Peyer's patch (tissue), 4 donors: Measurements from ENCODE around the gene TEKTIP1. TPM values are rescaled to one million over a fixed set of nuclear protein-coding genes. Genes with fewer than 3 reads are reported as not detected.

Experiments used
- DNase-seq, 3 donors: peaks; one replicate each; pipeline ENCODE4 v3.0.0-alpha.2; 2017 to 2019
- H3K27ac ChIP-seq, 4 donors: fragments of 200-600 bp; sonication (generic); one replicate each; pipeline ENCODE4 v1.5.1; 2016 to 2019
- H3K27me3 ChIP-seq, 2 donors: fragments of 200-600 bp; sonication (generic); one replicate each; pipeline ENCODE4 v1.5.1; 2019
- H3K36me3 ChIP-seq, 3 donors: fragments of 200-600 bp; sonication (generic); one replicate each; pipeline ENCODE4 v1.5.1; 2016 to 2019
- H3K4me1 ChIP-seq, 4 donors: fragments of 200-600 bp; sonication (generic); one replicate each; pipeline ENCODE4 v1.5.1; 2016 to 2019
- H3K4me3 ChIP-seq, 4 donors: fragments of 200-600 bp; sonication (generic); 1 replicate in 3 of 4; 2 replicates in 1 of 4; pipeline ENCODE4 v1.5.1; 2016 to 2019; ENCODE audit warnings: mild to moderate bottlenecking in 1 of 4
- H3K9me3 ChIP-seq, 4 donors: fragments of 200-600 bp; sonication (generic); one replicate each; pipeline ENCODE4 v1.5.1; 2016 to 2019; ENCODE audit warnings: mild to moderate bottlenecking in 1 of 4
- CTCF ChIP-seq, 6 experiments: fragments of 450-650 bp in 4 of 6; fragments of 200-600 bp in 2 of 6; sonication (generic) in 1 of 6; IDR thresholded peaks; one replicate each; pipeline ENCODE4 v1.5.1; 2017 to 2019; ENCODE audit warnings: antibody characterized with exemption in 6 of 6, mild to moderate bottlenecking in 3 of 6, moderate library complexity in 1 of 6
- POLR2A ChIP-seq, 2 donors: fragments of 450-650 bp; IDR thresholded peaks; one replicate each; pipeline ENCODE4 v1.5.1; 2017; ENCODE audit warnings: antibody characterized with exemption in 2 of 2, mild to moderate bottlenecking in 2 of 2, moderate library complexity in 2 of 2
- total RNA-seq, 4 donors: library from RNA; depleted of rRNA; stranded (reverse); fragments of >200 nt; gene quantifications; one replicate each; pipeline ENCODE4 v1.1.0, GENCODE V29; 2016

The TEKTIP1 gene
- total RNA-seq, 4 donors from 2014 or later = 1.8 to 11.1 (median 2.4) TPM; not detected in 1

- H3K27me3 ChIP-seq = no peaks in the 10 kb centered on the region
- peaks cover 0 to 29% (median 0%) of the 10 kb centered on the region in 3 donors for H3K36me3 ChIP-seq
- H3K9me3 ChIP-seq = no peaks in the 10 kb centered on the region
- TF ChIP-seq CTCF (IDR thresholded peaks at IDR 0.05) (no peak), POLR2A (IDR thresholded peaks at IDR 0.05) (no peak)
- H3K4me3 ChIP-seq = no peak overlapping the region
- H3K27ac ChIP-seq = no peak overlapping the region
- peaks cover 0 to 29% (median 5%) of the 10 kb centered on the region in 4 donors for H3K4me1 ChIP-seq
- DNase-seq = no peak
These were observed 19.8 kb upstream of the TEKTIP1 start for GRCh38 chr19:3519126-3519525.

GRCh38 chr19:3520166-3521103 is 18.5 kb upstream of the TEKTIP1 start:
- no peaks in the 10 kb centered on the region for H3K9me3 ChIP-seq

GRCh38 chr19:3521104-3521445 is 17.9 kb upstream of the TEKTIP1 start:
- Histone ChIP-seq H3K27ac (peak overlapping the region in 1 of 4 donors; percentile 82), H3K9me3 (no peaks in the 10 kb centered on the region), H3K27me3 (no peaks in the 10 kb centered on the region), H3K4me1 (peaks cover 0 to 27% (median 4%) of the 10 kb centered on the region in 4 donors), H3K36me3 (peaks cover 0 to 45% (median 0%) of the 10 kb centered on the region in 3 donors), H3K4me3 (no peak overlapping the region)
- TF ChIP-seq POLR2A (IDR thresholded peaks at IDR 0.05) (no peak), CTCF (IDR thresholded peaks at IDR 0.05) (no peak)
- DNase-seq = no peak

More at GRCh38 chr19:3520166-3521103, 18.5 kb upstream of the TEKTIP1 start:
- H3K27ac ChIP-seq = peak overlapping the region in 2 of 4 donors; percentile 46 to 82
- no peak overlapping the region for H3K4me3 ChIP-seq
- no peaks in the 10 kb centered on the region for H3K27me3 ChIP-seq
- H3K4me1 ChIP-seq = peaks cover 0 to 29% (median 5%) of the 10 kb centered on the region in 4 donors
- peak in 2 of 3 donors; percentile 84 to 86 for DNase-seq
- peaks cover 0 to 39% (median 0%) of the 10 kb centered on the region in 3 donors for H3K36me3 ChIP-seq
- TF ChIP-seq POLR2A (IDR thresholded peaks at IDR 0.05) = no peak
- TF ChIP-seq CTCF (IDR thresholded peaks at IDR 0.05) = no peak

- Histone ChIP-seq H3K4me3 (no peak overlapping the region), H3K4me1 (peaks cover 0 to 14% (median 1%) of the 10 kb centered on the region in 4 donors), H3K9me3 (no peaks in the 10 kb centered on the region), H3K27me3 (no peaks in the 10 kb centered on the region), H3K27ac (no peak overlapping the region), H3K36me3 (peaks cover 0 to 61% (median 0%) of the 10 kb centered on the region in 3 donors)
- no peak for DNase-seq
- TF ChIP-seq CTCF (IDR thresholded peaks at IDR 0.05) (no peak), POLR2A (IDR thresholded peaks at IDR 0.05) (no peak)
These were observed 16.3 kb upstream of the TEKTIP1 start for GRCh38 chr19:3522421-3523360.

- H3K27me3 ChIP-seq = no peaks in the 10 kb centered on the region
- H3K4me1 ChIP-seq = peaks cover 0 to 14% (median 1%) of the 10 kb centered on the region in 4 donors
- H3K36me3 ChIP-seq = peaks cover 0 to 69% (median 0%) of the 10 kb centered on the region in 3 donors
- no peak overlapping the region for H3K27ac ChIP-seq
- no peak for TF ChIP-seq CTCF (IDR thresholded peaks at IDR 0.05)
- TF ChIP-seq POLR2A (IDR thresholded peaks at IDR 0.05) = no peak
- no peak for DNase-seq
- no peak overlapping the region for H3K4me3 ChIP-seq
- H3K9me3 ChIP-seq = no peaks in the 10 kb centered on the region
These were observed 15.5 kb upstream of the TEKTIP1 start for GRCh38 chr19:3523361-3524077.
